ENCODE results near the gene SV2C.

The SV2C gene

DNA sequence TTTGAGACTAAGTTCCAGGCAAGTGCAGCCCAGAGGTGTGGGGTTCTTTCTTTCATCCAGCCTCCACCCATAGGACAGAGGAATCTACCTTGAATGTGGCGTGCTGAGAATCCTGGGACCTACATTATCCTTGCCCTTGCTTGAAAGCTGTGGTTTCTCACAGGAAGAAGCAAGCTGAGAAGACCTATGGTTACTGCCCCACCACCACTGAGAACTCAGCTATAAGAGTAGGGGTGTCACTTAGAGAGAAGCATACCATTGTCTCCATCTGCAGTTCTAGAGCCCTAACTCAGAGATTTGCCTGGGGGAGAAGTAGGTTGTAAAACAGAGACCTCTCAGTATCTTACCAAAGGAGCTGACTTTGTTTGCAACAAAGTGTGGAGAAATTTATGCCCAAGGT, 72.4 kb downstream of the SV2C start:
- Histone ChIP-seq H3K79me2 (ENCODE audit: low read length) (no peaks in the 10 kb centered on the region), H3K9me2 (replicated peaks; ENCODE audit: insufficient read depth, low read length) (no peaks in the 10 kb centered on the region), H3K4me3 (ENCODE audit: low read length) (no peak overlapping the region), H3K27me3 (replicated peaks; ENCODE audit: insufficient read depth, low read length) (no peaks in the 10 kb centered on the region), H2AFZ (ENCODE audit: low read length) (no peak overlapping the region), H3K9ac (ENCODE audit: low read length) (no peak overlapping the region), H3K27ac (ENCODE audit: low read length) (no peak overlapping the region), H3F3A (ENCODE audit: insufficient read depth, low read length) (no peaks in the 10 kb centered on the region), H3K4me2 (ENCODE audit: low read depth, low read length) (no peak overlapping the region), H4K20me1 (ENCODE audit: insufficient read depth, low read length) (no peaks in the 10 kb centered on the region), H3K4me1 (ENCODE audit: low read length) (no peaks in the 10 kb centered on the region), H3K36me3 (replicated peaks; ENCODE audit: insufficient read depth, low read length) (no peaks in the 10 kb centered on the region), H3K9me3 (replicated peaks; ENCODE audit: insufficient read depth, low read length) (no peaks in the 10 kb centered on the region)
- no peak for DNase-seq
- TF ChIP-seq CTCF (IDR thresholded peaks at IDR 0.05; ENCODE audit: low read length), result no peak
- TF ChIP-seq EZH2phosphoT487 (IDR thresholded peaks at IDR 0.05; ENCODE audit: low read length), result no peak
- TF ChIP-seq EZH2 (optimal IDR thresholded peaks at IDR 0.05; ENCODE audit: low read depth, low read length), result no peak

DNA sequence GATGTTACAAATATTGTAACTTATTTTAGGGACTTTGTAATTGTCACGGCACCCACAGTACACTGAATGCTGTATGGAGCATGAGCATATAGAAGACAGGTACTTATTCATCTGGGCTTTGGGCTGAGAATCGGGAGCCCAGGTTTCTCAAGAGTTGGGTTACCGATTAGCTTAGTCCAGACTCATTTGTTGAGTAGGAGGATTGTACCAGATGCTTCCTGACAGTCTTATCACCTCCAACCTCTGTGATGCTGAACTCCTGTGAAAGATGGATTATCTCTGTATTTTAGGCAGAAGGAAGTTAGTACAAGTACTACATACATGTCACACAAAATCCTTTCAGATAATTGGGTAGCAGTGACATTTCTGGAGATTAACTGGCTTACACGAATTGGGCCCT, 79.2 kb downstream of the SV2C start:
- Histone ChIP-seq H3F3A (ENCODE audit: insufficient read depth, low read length) (no peaks in the 10 kb centered on the region), H3K36me3 (replicated peaks; ENCODE audit: insufficient read depth, low read length) (no peaks in the 10 kb centered on the region), H2AFZ (ENCODE audit: low read length) (no peak overlapping the region), H3K9ac (ENCODE audit: low read length) (no peak overlapping the region), H3K9me3 (replicated peaks; ENCODE audit: insufficient read depth, low read length) (no peaks in the 10 kb centered on the region), H3K27me3 (replicated peaks; ENCODE audit: insufficient read depth, low read length) (no peaks in the 10 kb centered on the region), H3K9me2 (replicated peaks; ENCODE audit: insufficient read depth, low read length) (no peaks in the 10 kb centered on the region), H3K4me3 (ENCODE audit: low read length) (no peak overlapping the region), H3K4me2 (ENCODE audit: low read depth, low read length) (no peak overlapping the region), H4K20me1 (ENCODE audit: insufficient read depth, low read length) (no peaks in the 10 kb centered on the region), H3K79me2 (ENCODE audit: low read length) (no peaks in the 10 kb centered on the region), H3K27ac (ENCODE audit: low read length) (no peak overlapping the region), H3K4me1 (ENCODE audit: low read length) (no peaks in the 10 kb centered on the region)
- no peak for TF ChIP-seq EZH2 (optimal IDR thresholded peaks at IDR 0.05; ENCODE audit: low read depth, low read length)
- TF ChIP-seq CTCF (IDR thresholded peaks at IDR 0.05; ENCODE audit: low read length), result no peak
- TF ChIP-seq EZH2phosphoT487 (IDR thresholded peaks at IDR 0.05; ENCODE audit: low read length), result no peak
- DNase-seq, result no peak

DNA sequence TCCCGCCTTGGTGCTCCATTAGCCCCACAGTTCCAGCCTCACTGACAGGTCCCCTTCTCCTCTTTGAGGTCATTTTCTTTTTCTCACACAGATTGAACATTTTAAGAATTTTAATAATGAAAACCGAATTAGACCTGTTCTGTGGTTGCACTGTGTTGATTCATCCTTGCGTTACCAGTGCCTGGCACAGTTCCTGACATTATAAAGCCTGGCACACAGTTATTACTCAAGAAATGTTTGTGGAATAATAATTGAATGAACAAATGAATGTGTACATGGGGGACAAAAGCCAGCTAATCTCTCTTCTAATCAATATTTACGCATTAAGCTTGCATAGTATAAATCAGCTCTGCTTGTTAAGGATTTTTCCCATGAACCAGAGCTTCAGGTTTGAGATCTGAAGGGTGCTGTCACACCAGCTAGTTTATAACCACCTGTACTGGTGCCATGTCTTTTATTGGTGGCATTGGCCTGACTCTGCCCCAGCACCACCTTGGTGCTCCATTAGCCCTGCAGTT, 80.0 kb downstream of the SV2C start:
- Histone ChIP-seq H3K9ac (ENCODE audit: low read length) (no peak overlapping the region), H4K20me1 (ENCODE audit: insufficient read depth, low read length) (no peaks in the 10 kb centered on the region), H3K9me3 (replicated peaks; ENCODE audit: insufficient read depth, low read length) (no peaks in the 10 kb centered on the region)

More for the DNA sequence above, 80.0 kb downstream of the SV2C start:
- Histone ChIP-seq H3K4me3 (ENCODE audit: low read length) (no peak overlapping the region), H3K27me3 (replicated peaks; ENCODE audit: insufficient read depth, low read length) (no peaks in the 10 kb centered on the region), H3K79me2 (ENCODE audit: low read length) (no peaks in the 10 kb centered on the region), H3K9me2 (replicated peaks; ENCODE audit: insufficient read depth, low read length) (no peaks in the 10 kb centered on the region), H3K36me3 (replicated peaks; ENCODE audit: insufficient read depth, low read length) (no peaks in the 10 kb centered on the region), H3F3A (ENCODE audit: insufficient read depth, low read length) (no peaks in the 10 kb centered on the region), H3K4me2 (ENCODE audit: low read depth, low read length) (no peak overlapping the region), H3K27ac (ENCODE audit: low read length) (no peak overlapping the region), H2AFZ (ENCODE audit: low read length) (no peak overlapping the region), H3K4me1 (ENCODE audit: low read length) (no peaks in the 10 kb centered on the region)
- TF ChIP-seq EZH2phosphoT487 (IDR thresholded peaks at IDR 0.05; ENCODE audit: low read length), result no peak
- no peak for TF ChIP-seq CTCF (IDR thresholded peaks at IDR 0.05; ENCODE audit: low read length)
- TF ChIP-seq EZH2 (optimal IDR thresholded peaks at IDR 0.05; ENCODE audit: low read depth, low read length), result no peak
- DNase-seq, result no peak
